K562 (cell line): ENCODE data around the gene MT1M. TPM values are rescaled to one million over a fixed set of nuclear protein-coding genes. Genes with fewer than 3 reads are reported as not detected.
"Not testable (repeated sequence)": the region's sequence is repeated elsewhere in the genome, so short reads cannot be mapped to it uniquely, and the experiment has no call there.

Experiments
- ATAC-seq: fragments of 200-7000 bp; cut with Tn5 transposase; 3 replicates; pipeline ENCODE4 v1.9.1; 2020; ENCODE audit warnings: moderate library complexity
- BruUV-seq: library from RNA; stranded (reverse); fragments of 400-500 nt; replicated peaks from 2 replicates; lab custom pipeline; 2021; lab: Mats Ljungman, UMichigan
- CTCF ChIA-PET: fragments of 300-600 bp; formaldehyde crosslinking; extraction: SDS; loops from one replicate; lab custom pipeline; 2021; ENCODE audit warnings: low intra/inter-chr PET ratio; lab: Yijun Ruan, JAX
- POLR2A ChIA-PET: fragments of 300-600, 350-650 bp; sonication (Branson Sonifier 250); formaldehyde crosslinking; extraction: SDS; loops from one replicate; lab custom pipeline; 2021; ENCODE audit warnings: antibody characterized with exemption, inconsistent platforms; lab: Yijun Ruan, JAX
- DNase-seq, 4 experiments: peaks; one replicate each; pipeline versions ENCODE4 v3.0.0 to v3.0.0-alpha.2; 2011 to 2018; ENCODE audit warnings: low spot score in 3 of 4, mixed read lengths in 3 of 4; ENCODE audit errors: extremely low read depth in 1 of 4
- FAIRE-seq: peaks from 2 replicates; lab custom pipeline; 2011; peaks lifted over from hg19 to GRCh38; lab: Jason Lieb, UNC
- H2AFZ ChIP-seq: 2 replicates; pipeline ENCODE4 v1.6.0; 2011; ENCODE audit warnings: low read depth, low read length, control low read depth, inconsistent platforms
- H3K27ac ChIP-seq: fragments of 200-600 bp; 3 replicates; pipeline ENCODE4 v1.8.0; 2011; ENCODE audit warnings: low read depth, mild to moderate bottlenecking, control low read depth, inconsistent platforms, low read length, moderate library complexity, mixed read lengths; ENCODE audit errors: extremely low read depth
- H3K27me3 ChIP-seq, 2 experiments: fragments of 300-600 bp in 1 of 2; 2 replicates in 1 of 2; 3 replicates in 1 of 2; pipeline versions ENCODE4 v1.6.0 to v1.8.0; 2011; ENCODE audit warnings: inconsistent platforms in 2 of 2, low read length in 2 of 2, mild to moderate bottlenecking in 1 of 2, mixed read lengths in 1 of 2, moderate library complexity in 1 of 2; ENCODE audit not compliant: control insufficient read depth in 2 of 2, insufficient read depth in 2 of 2
- H3K36me3 ChIP-seq: fragments of 300-600 bp; 3 replicates; pipeline ENCODE4 v1.8.0; 2011; ENCODE audit warnings: mild to moderate bottlenecking, low read length, inconsistent platforms; ENCODE audit not compliant: control insufficient read depth, insufficient read depth
- H3K4me1 ChIP-seq, 2 experiments: fragments of 200-600 bp in 1 of 2; replicated peaks in 1 of 2; 2 replicates in 1 of 2; 3 replicates in 1 of 2; pipeline versions ENCODE4 v1.5.1 to v1.8.0; 2011; ENCODE audit warnings: inconsistent platforms in 2 of 2, low read length in 2 of 2, mild to moderate bottlenecking in 1 of 2, mixed read lengths in 1 of 2, moderate library complexity in 1 of 2; ENCODE audit not compliant: control insufficient read depth in 2 of 2, insufficient read depth in 2 of 2
- H3K4me2 ChIP-seq: 2 replicates; pipeline ENCODE4 v1.6.1; 2011; ENCODE audit warnings: low read length, control low read depth, inconsistent platforms, mixed read lengths; ENCODE audit not compliant: insufficient read depth
- H3K4me3 ChIP-seq: fragments of 200-600 bp; sonication (generic), shearing (Covaris generic); 2 replicates; pipeline ENCODE4 v1.5.1; 2016; ENCODE audit warnings: control low read depth, inconsistent platforms
- H3K79me2 ChIP-seq: fragments of 200-600 bp; 3 replicates; pipeline ENCODE4 v1.8.0; 2011; ENCODE audit warnings: low read length, inconsistent platforms; ENCODE audit not compliant: control insufficient read depth, insufficient read depth
- H3K9ac ChIP-seq, 2 experiments: 2 replicates each; pipeline versions ENCODE4 v1.6.0 to v1.6.1; 2011; ENCODE audit warnings: low read depth in 2 of 2, low read length in 2 of 2, control low read depth in 1 of 2, inconsistent platforms in 1 of 2, mild to moderate bottlenecking in 1 of 2, mixed read lengths in 1 of 2; ENCODE audit not compliant: insufficient read depth in 1 of 2
- H3K9me1 ChIP-seq: one replicate; pipeline ENCODE4 v1.6.0; 2011; ENCODE audit warnings: inconsistent platforms, mild to moderate bottlenecking, low read length, moderate library complexity; ENCODE audit not compliant: control insufficient read depth, insufficient read depth
- H3K9me3 ChIP-seq: replicated peaks from 2 replicates; pipeline ENCODE4 v1.5.1; 2011; ENCODE audit warnings: low read depth, low read length, inconsistent platforms; ENCODE audit not compliant: control insufficient read depth, insufficient read depth
- H4K20me1 ChIP-seq: replicated peaks from 2 replicates; pipeline ENCODE4 v1.6.1; 2011; ENCODE audit warnings: low read length, inconsistent platforms, mixed read lengths; ENCODE audit not compliant: control insufficient read depth, insufficient read depth
- ESRRA ChIP-seq: fragments of 450-650 bp; IDR thresholded peaks from 2 replicates; pipeline ENCODE4 v1.6.1; 2014; ENCODE audit warnings: low read depth, mild to moderate bottlenecking, moderate library complexity, borderline replicate concordance
- WGBS: fragments of 100-300 bp; shearing (Covaris generic); methylation state at CpG from one replicate; pipeline ENCODE4 v1.1.6; 2016; ENCODE audit warnings: low coverage, mixed read lengths; ENCODE audit not compliant: insufficient coverage; ENCODE audit errors: missing lambda C conversion rate; 5-methylcytosine and 5-hydroxymethylcytosine counted together
- in situ Hi-C: fragments of 300-500 bp; cut with MboI; formaldehyde crosslinking; loops from 4 replicates; pipeline ENCODE4 v1.15.0; 2018; ENCODE audit warnings: inconsistent platforms, mixed read lengths
- intact Hi-C: fragments of 100-400 bp; cut with micrococcal nuclease; formaldehyde crosslinking; loops from 2 replicates; pipeline ENCODE4 v1.14.2; 2022
- polyA plus RNA-seq, 8 experiments: library from polyadenylated mRNA; depleted of rRNA in 4 of 8; stranded (reverse) in 5 of 8; unstranded in 3 of 8; fragments of >200 nt; fragmentation: Nextera tagmentation in 2 of 8; fragmentation: Illumina TruSeq in 1 of 8; extraction: Ambion mirVana in 2 of 8; extraction: Trizol in 1 of 8; gene quantifications; 2 replicates each; pipeline versions ENCODE4 v1.2.1 to v1.2.3, GENCODE V29; 2011 to 2014; ENCODE audit warnings: inconsistent platforms in 1 of 8, missing spikeins in 1 of 8
- total RNA-seq, 7 experiments: library from RNA; depleted of rRNA in 6 of 7; stranded (reverse); fragments of >200 nt in 6 of 7; fragmentation: Illumina TruSeq in 2 of 7; extraction: Trizol in 2 of 7; gene quantifications; 2 replicates each; pipeline versions ENCODE4 v1.2.1 to v1.2.3, GENCODE V29; 2011 to 2021; ENCODE audit warnings: low replicate concordance in 1 of 7
- TF ChIP-seq, protein P1 (sequence below): fragments of 250-450 bp; sonication (Bioruptor Pico); IDR thresholded peaks from 2 replicates; pipeline ENCODE4 v1.9.0; 2021; ENCODE audit warnings: mild to moderate bottlenecking

MT1M gene
- total and polyA plus RNA-seq, 9 of the 15 experiments (the other 6 are each of a cell fraction or from before 2014, with no cell fraction given), result not detected

DNA sequence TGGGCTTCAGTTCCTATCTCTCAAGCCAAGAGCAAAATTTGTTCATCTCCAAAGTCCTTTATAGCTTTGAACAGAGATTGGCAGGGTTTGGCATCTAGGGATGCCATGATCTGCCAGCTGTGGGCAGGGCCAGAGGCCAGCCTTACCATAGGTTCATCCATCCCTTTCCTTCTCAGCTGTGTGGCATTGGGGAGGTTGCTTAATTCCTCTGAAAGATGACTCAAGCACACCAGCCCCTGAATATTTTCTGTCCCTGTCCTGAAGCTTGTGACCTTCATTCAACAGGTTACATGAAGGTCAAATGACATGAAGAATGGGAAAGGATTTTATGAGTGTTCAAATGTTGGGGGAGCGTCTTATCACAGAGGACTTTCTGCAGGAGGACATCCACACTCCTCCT lies 32.0 kb downstream of the MT1M start:
- ChIA-PET CTCF (no interaction called here), POLR2A (no interaction called here)
- Histone ChIP-seq H3K9me1 (no peaks in the 10 kb centered on the region), H3K4me2 (no peak overlapping the region), H3K36me3 (no peaks in the 10 kb centered on the region), H3K9me3 (no peaks in the 10 kb centered on the region), H3K4me1 (peaks cover 0 to 9% of the 10 kb centered on the region in 2 experiments; a peak in 1 of 5 replicates), H3K9ac (no peak overlapping the region), H4K20me1 (peaks cover 16% of the 10 kb centered on the region; the same call in 1 of the 2 replicates), H3K79me2 (no peaks in the 10 kb centered on the region), H3K27ac (no peak overlapping the region), H3K4me3 (no peak overlapping the region), H3K27me3 (peaks cover 42 to 69% of the 10 kb centered on the region in 2 experiments), H2AFZ (no peak overlapping the region)
- TF ChIP-seq, protein P1, sequence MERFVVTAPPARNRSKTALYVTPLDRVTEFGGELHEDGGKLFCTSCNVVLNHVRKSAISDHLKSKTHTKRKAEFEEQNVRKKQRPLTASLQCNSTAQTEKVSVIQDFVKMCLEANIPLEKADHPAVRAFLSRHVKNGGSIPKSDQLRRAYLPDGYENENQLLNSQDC (CRISPR knock-in tag), result no peak
- 0 out of 2 replicates have a peak, but pooled peaks have one; percentile 39 for TF ChIP-seq ESRRA
- no TSS peak for BruUV-seq
- DNase-seq (no peak), FAIRE-seq (no peak), ATAC-seq (no peak)
- intact Hi-C loops, result no loop called here
- WGBS, result 0% methylated on average over 1 of the region's 1 CpG
- in situ Hi-C loops, result no loop called here

DNA sequence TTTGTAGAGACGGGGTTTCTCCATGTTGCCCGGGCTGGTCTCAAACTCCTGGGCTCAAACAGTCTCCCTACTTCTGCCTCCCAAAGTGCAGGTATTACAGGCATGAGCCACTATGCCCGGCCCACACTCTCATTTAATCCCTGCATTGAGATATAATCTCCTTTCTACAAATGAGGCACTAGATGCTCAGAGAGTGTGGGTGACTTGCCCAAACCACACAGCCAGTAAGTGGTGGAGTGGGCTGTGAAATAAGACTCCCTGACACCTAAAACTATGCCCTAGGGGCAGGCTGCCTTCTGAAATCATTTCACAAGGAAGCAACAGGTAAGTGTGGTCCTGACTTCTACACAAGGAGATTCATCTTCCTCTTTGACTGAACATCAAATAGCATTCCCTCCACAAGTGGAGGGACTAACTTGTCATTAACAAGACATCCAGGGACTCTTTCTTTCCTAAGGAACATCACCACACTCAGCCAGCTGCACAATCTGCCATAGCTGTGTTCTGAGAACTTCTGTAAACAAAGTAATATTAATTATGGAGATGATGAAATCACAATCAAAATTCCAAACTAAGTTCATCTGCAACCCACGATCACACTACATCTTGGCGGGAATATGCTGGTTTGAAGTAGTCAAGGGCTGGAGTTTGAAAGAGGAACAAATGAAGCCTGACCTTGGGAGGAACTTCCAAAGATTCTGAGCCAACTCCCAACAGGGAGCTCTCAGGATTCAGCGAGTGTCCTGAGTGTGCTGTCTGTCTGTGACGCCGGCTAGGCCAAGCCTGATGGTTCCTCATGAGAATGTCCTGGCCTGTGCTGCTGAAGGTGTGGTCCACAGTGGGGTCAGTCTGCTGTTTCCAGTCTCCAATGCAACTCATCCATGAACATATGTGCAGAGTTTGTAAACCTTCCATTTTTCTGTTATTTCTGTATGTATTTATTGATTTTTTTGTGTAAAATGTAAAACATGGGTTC lies 33.1 kb downstream of the MT1M start:
- H3K27me3 ChIP-seq, result peaks cover 46 to 74% of the 10 kb centered on the region in 2 experiments

More for the DNA sequence above, 33.1 kb downstream of the MT1M start:
- POLR2A ChIA-PET, H2AFZ ChIP-seq, H3K27ac ChIP-seq, H3K4me3 ChIP-seq, intact Hi-C loops, H3K9me3 ChIP-seq, H3K9ac ChIP-seq, H3K36me3 ChIP-seq, ATAC-seq, in situ Hi-C loops, CTCF ChIA-PET, DNase-seq, H3K79me2 ChIP-seq, H3K4me2 ChIP-seq, BruUV-seq, H3K9me1 ChIP-seq: not testable (repeated sequence)
- Histone ChIP-seq H3K4me1 (peaks cover 0 to 11% of the 10 kb centered on the region in 2 experiments; a peak in 1 of 5 replicates), H4K20me1 (peaks cover 13% of the 10 kb centered on the region; the same call in 1 of the 2 replicates)
- peak; percentile 32 for FAIRE-seq
- 0% methylated on average over 8 of the region's 8 CpGs for WGBS
